Esophagus squamous epithelium (tissue), 5 donors: ENCODE data around the gene DYNAP. TPM values are rescaled to one million over a fixed set of nuclear protein-coding genes. Genes with fewer than 3 reads are reported as not detected.

Experiments used
- DNase-seq: peaks from one replicate; lab custom pipeline; 2025; lab: John Stamatoyannopoulos, UW
- H3K27ac ChIP-seq, 4 donors: fragments of 200-600 bp; sonication (generic); one replicate each; pipeline ENCODE4 v1.5.1; 2016 to 2019; ENCODE audit warnings: mild to moderate bottlenecking in 1 of 4
- H3K27me3 ChIP-seq, 4 donors: fragments of 200-600 bp; sonication (generic); 1 replicate in 3 of 4; 2 replicates in 1 of 4; pipeline versions ENCODE4 v1.5.1 to v1.6.0; 2017 to 2021; ENCODE audit warnings: antibody characterized with exemption in 1 of 4
- H3K36me3 ChIP-seq, 3 donors: fragments of 200-600 bp; sonication (generic); one replicate each; pipeline ENCODE4 v1.5.1; 2016 to 2019
- H3K4me1 ChIP-seq, 3 donors: fragments of 200-600 bp; sonication (generic); one replicate each; pipeline ENCODE4 v1.5.1; 2017 to 2019
- H3K4me3 ChIP-seq, 4 donors: fragments of 200-600 bp; sonication (generic); 1 replicate in 3 of 4; 2 replicates in 1 of 4; pipeline ENCODE4 v1.5.1; 2016 to 2019; ENCODE audit warnings: mild to moderate bottlenecking in 2 of 4, moderate library complexity in 1 of 4
- H3K9me3 ChIP-seq, 3 donors: fragments of 200-600 bp; sonication (generic); one replicate each; pipeline ENCODE4 v1.5.1; 2016 to 2019
- POLR2A ChIP-seq, 4 donors: fragments of 450-650 bp; IDR thresholded peaks; one replicate each; pipeline ENCODE4 v1.6.1; 2017; ENCODE audit warnings: antibody characterized with exemption in 4 of 4, mild to moderate bottlenecking in 4 of 4, moderate library complexity in 3 of 4
- WGBS, 2 donors: methylation state at CpG; one replicate each; pipeline ENCODE4 v1.1.5; 2018; 5-methylcytosine and 5-hydroxymethylcytosine counted together
- intact Hi-C: fragments of 100-400 bp; cut with DNase I; formaldehyde crosslinking; loops from one replicate; pipeline ENCODE4 v1.15.0; 2022
- total RNA-seq, 4 donors: library from RNA; depleted of rRNA; stranded (reverse); fragments of >200 nt; gene quantifications; one replicate each; pipeline ENCODE4 v1.1.0, GENCODE V29; 2016
- TF ChIP-seq, protein P1 (sequence below), 6 experiments: fragments of 450-650 bp in 4 of 6; fragments of 200-600 bp in 2 of 6; sonication (generic) in 2 of 6; IDR thresholded peaks; one replicate each; pipeline ENCODE4 v1.5.1; 2016 to 2019; ENCODE audit warnings: antibody characterized with exemption in 6 of 6, mild to moderate bottlenecking in 4 of 6, moderate library complexity in 4 of 6
- donor health status: DM: yes; HTN: yes; CAD: no.

Gene DYNAP
- total RNA-seq, 4 donors from 2014 or later, result 5.2 to 38.5 (median 15.6) TPM

DNA sequence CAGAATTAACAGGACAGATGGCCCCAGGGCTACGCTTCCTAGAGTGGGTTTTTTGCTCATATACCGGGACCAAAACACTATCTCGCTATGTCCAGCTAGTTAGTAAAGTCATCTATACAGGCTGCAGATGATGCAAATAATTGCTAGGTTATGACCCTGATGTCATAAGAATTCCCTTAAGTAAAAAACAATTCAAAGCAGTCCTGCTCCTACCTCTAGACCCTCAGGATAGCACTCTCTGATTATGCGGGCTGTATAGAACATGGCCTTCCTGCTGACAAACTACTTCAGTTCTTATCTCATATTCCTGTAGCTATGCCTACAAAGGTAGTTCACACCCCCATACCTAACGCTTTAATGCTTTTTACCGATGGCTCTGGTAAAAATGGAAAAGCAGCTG lies 13.2 kb downstream of the DYNAP start:
- intact Hi-C loops, result no loop called here
- 91 to 97% methylated on average over 6 of the region's 6 CpGs for WGBS, 2 donors
- TF ChIP-seq, protein P1, sequence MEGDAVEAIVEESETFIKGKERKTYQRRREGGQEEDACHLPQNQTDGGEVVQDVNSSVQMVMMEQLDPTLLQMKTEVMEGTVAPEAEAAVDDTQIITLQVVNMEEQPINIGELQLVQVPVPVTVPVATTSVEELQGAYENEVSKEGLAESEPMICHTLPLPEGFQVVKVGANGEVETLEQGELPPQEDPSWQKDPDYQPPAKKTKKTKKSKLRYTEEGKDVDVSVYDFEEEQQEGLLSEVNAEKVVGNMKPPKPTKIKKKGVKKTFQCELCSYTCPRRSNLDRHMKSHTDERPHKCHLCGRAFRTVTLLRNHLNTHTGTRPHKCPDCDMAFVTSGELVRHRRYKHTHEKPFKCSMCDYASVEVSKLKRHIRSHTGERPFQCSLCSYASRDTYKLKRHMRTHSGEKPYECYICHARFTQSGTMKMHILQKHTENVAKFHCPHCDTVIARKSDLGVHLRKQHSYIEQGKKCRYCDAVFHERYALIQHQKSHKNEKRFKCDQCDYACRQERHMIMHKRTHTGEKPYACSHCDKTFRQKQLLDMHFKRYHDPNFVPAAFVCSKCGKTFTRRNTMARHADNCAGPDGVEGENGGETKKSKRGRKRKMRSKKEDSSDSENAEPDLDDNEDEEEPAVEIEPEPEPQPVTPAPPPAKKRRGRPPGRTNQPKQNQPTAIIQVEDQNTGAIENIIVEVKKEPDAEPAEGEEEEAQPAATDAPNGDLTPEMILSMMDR (IDR thresholded peaks at IDR 0.05), result no peak
- no peak for TF ChIP-seq POLR2A (IDR thresholded peaks at IDR 0.05)

DNA sequence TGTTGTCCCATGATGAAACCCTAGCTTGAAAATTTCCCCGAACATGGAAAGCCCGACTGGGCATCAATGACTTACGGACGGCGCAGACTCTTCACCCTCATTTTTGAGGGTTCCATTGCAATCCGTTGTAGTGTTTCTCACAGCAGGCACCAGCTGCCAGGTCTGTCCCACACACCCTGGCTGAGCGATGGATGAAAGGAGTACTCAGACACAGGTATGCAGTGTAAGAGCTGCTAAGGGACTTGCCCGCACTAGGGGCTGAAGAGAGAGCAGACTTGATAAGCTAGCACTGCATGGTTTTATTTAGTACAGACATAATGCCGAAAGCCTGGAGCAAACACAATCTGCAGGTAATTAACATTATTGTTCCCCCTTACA lies 15.8 kb downstream of the DYNAP start:
- peak overlapping the region; percentile 65 to 91 (median 84) for H3K27ac ChIP-seq
- no peaks in the 10 kb centered on the region for H3K9me3 ChIP-seq
- TF ChIP-seq, protein P1 (IDR thresholded peaks at IDR 0.05), result no peak
- TF ChIP-seq POLR2A (IDR thresholded peaks at IDR 0.05), result no peak
- peaks cover 0 to 50% (median 7%) of the 10 kb centered on the region in 3 donors for H3K4me1 ChIP-seq
- DNase-seq, result no peak
- intact Hi-C loops, result no loop called here
- H3K27me3 ChIP-seq, result no peaks in the 10 kb centered on the region
- no peaks in the 10 kb centered on the region for H3K36me3 ChIP-seq
- 85 to 86% methylated on average over 8 to 9 of the region's 9 CpGs for WGBS, 2 donors
- H3K4me3 ChIP-seq, result no peak overlapping the region

More for the DNA sequence above, 13.2 kb downstream of the DYNAP start:
- Histone ChIP-seq H3K4me3 (no peak overlapping the region), H3K27ac (no peak overlapping the region), H3K9me3 (no peaks in the 10 kb centered on the region), H3K36me3 (no peaks in the 10 kb centered on the region), H3K27me3 (no peaks in the 10 kb centered on the region), H3K4me1 (peaks cover 0 to 30% (median 7%) of the 10 kb centered on the region in 3 donors)
- no peak for DNase-seq

DNA sequence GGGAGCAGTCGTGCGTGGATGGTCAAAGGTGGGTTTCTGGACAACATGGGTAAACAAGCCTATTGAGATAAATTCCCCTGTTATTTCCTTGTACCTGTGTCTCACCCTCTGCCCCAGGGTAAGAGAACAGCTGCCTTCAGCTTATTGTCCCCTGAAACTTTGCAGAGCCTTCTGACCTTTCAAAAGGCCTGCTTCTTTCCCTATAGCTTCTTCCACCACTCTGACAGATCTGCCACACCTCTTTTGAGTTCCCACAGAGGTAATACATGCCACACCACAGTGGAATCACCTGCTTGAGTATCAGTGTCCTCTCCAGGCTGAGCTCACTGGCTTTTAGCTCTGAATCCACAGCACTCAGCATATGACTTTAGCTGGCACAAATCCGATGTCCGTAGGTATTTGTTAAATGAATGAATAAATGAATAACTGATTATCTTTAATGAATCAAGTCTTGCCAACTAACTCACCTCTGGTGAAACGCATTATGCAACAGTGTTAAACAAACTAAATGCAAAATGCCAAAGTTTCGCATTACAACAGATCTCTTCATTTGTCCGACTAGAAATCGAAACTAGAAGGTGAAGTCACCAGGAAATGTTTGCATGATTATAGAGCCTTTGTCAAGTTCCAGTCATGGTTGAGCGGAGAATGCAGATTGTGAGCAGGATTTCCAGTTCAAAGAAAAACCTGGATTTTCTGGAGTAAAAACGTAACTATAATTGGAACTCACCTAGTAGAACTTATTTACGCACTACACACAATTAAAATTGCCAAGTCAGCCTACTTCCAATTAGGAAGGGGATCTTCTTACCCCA lies 16.4 kb downstream of the DYNAP start:
- 45 to 52% methylated on average over 11 of the region's 11 CpGs for WGBS, 2 donors
- Histone ChIP-seq H3K4me3 (peak overlapping the region; percentile 8 to 48 (median 33)), H3K36me3 (no peaks in the 10 kb centered on the region), H3K27me3 (no peaks in the 10 kb centered on the region), H3K9me3 (no peaks in the 10 kb centered on the region), H3K27ac (peak overlapping the region; percentile 65 to 91 (median 84)), H3K4me1 (peaks cover 0 to 54% (median 7%) of the 10 kb centered on the region in 3 donors)
- TF ChIP-seq, protein P1 (IDR thresholded peaks at IDR 0.05), result no peak
- no peak for TF ChIP-seq POLR2A (IDR thresholded peaks at IDR 0.05)
- DNase-seq, result no peak
- intact Hi-C loops, result no loop called here

DNA sequence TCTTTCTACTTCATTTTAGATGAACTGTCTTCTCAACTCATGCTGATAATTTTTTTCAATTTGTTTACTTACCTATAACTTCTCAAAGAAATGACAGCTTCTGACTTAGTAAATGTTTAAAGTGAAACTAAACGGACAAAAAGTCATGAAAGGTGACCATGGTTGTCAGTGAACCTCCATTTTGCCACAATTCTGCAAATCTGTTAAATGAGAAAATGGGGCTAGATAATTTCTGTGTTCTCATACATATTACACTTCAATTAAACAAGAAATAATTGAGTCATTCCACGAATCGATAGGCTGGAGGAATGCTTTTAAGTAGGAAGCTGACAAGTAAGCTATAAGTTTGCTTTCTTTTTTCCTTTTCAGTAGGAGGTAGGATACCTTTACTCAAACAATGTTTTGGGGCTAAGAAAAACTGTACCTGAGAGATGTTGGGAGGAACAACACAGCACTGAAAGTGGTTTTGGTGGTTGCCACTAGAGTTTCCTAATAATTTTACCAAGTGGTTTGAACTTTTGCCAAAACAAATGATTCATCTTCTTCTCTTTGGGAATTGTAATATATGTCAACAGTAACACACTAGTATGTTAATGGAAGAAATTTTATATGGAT lies 17.1 kb downstream of the DYNAP start:
- no peak for DNase-seq
- intact Hi-C loops, result no loop called here
- no peaks in the 10 kb centered on the region for H3K9me3 ChIP-seq
- H3K27ac ChIP-seq, result peak overlapping the region; percentile 65 to 91 (median 84)
- H3K36me3 ChIP-seq, result no peaks in the 10 kb centered on the region
- H3K4me1 ChIP-seq, result peaks cover 4 to 61% (median 11%) of the 10 kb centered on the region in 3 donors
- H3K4me3 ChIP-seq, result peak overlapping the region; percentile 8 to 48 (median 33)
- no peaks in the 10 kb centered on the region for H3K27me3 ChIP-seq
- WGBS, 2 donors, result 25 to 41% methylated on average over 3 of the region's 3 CpGs
- TF ChIP-seq, protein P1 (IDR thresholded peaks at IDR 0.05), result no peak
- no peak for TF ChIP-seq POLR2A (IDR thresholded peaks at IDR 0.05)

DNA sequence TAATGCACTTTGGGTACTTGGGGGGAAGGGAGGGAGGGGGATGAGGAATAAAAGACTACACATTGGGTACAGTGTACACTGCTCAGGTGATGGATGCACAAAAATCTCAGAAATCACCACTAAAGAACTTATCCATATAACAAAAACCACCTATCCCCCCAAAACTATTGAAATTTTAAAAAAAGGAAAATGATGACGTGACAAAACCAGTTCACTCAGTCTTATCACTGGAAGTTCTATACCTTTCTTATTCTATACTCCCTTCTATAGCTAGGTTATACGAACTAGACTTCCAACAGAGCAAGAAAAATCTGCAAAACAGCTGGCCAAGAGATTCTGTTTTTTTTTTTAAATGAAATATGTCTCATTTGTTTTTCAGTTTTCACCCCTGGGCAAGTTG lies 20.8 kb downstream of the DYNAP start:
- Histone ChIP-seq H3K9me3 (no peaks in the 10 kb centered on the region), H3K4me3 (no peak overlapping the region), H3K27me3 (no peaks in the 10 kb centered on the region), H3K36me3 (no peaks in the 10 kb centered on the region), H3K4me1 (peaks cover 4 to 48% (median 11%) of the 10 kb centered on the region in 3 donors), H3K27ac (peak overlapping the region in 2 of 4 donors; percentile 74 to 81)
- TF ChIP-seq, protein P1 (IDR thresholded peaks at IDR 0.05), result no peak
- no peak for TF ChIP-seq POLR2A (IDR thresholded peaks at IDR 0.05)
- no peak for DNase-seq
- intact Hi-C loops, result no loop called here
- WGBS, 2 donors, result 26 to 38% methylated on average over 2 of the region's 2 CpGs
